ENCODE results near the gene BABAM2. TPM values are rescaled to one million over a fixed set of nuclear protein-coding genes. Genes with fewer than 3 reads are reported as not detected.

Gene BABAM2
- total RNA-seq, 1 experiment from 2014 or later, result 43.5 TPM

GRCh38 chr2:28178946-28179345 is 288.4 kb downstream of the BABAM2 start:
- no TSS peak for BruUV-seq (replicated peaks)
- peaks cover 17% of the 10 kb centered on the region for H3K9me3 Mint-ChIP-seq (ENCODE audit: low read depth, unreplicated experiment)
- H3K4me3 Mint-ChIP-seq (ENCODE audit: low read depth, unreplicated experiment), result no peak overlapping the region
- TF ChIP-seq, protein P1, sequence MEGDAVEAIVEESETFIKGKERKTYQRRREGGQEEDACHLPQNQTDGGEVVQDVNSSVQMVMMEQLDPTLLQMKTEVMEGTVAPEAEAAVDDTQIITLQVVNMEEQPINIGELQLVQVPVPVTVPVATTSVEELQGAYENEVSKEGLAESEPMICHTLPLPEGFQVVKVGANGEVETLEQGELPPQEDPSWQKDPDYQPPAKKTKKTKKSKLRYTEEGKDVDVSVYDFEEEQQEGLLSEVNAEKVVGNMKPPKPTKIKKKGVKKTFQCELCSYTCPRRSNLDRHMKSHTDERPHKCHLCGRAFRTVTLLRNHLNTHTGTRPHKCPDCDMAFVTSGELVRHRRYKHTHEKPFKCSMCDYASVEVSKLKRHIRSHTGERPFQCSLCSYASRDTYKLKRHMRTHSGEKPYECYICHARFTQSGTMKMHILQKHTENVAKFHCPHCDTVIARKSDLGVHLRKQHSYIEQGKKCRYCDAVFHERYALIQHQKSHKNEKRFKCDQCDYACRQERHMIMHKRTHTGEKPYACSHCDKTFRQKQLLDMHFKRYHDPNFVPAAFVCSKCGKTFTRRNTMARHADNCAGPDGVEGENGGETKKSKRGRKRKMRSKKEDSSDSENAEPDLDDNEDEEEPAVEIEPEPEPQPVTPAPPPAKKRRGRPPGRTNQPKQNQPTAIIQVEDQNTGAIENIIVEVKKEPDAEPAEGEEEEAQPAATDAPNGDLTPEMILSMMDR (IDR thresholded peaks at IDR 0.05; ENCODE audit: unreplicated experiment), result no peak
- no peaks in the 10 kb centered on the region for H3K36me3 Mint-ChIP-seq (ENCODE audit: insufficient read depth, unreplicated experiment)
- no peak for DNase-seq
- H3K27ac Mint-ChIP-seq (ENCODE audit: unreplicated experiment), result no peak overlapping the region
- H3K27me3 Mint-ChIP-seq (ENCODE audit: unreplicated experiment), result no peaks in the 10 kb centered on the region
- intact Hi-C loops (cut with micrococcal nuclease; ENCODE audit: unreplicated experiment), result no loop called here
- CTCF ChIA-PET, result interaction anchor here (0.6 to 0.7 kb wide), 2 partner anchors 217 to 380 kb away, joined by 3 read pairs; no protein-coding TSS in a partner anchor
- H3K4me1 Mint-ChIP-seq (ENCODE audit: low read depth, unreplicated experiment), result no peaks in the 10 kb centered on the region

- CTCF ChIA-PET, result interaction anchor here (0.6 to 0.7 kb wide), 2 partner anchors 51 to 385 kb away, joined by 3 to 5 read pairs; no protein-coding TSS in a partner anchor
- BruUV-seq (replicated peaks), result no TSS peak
- H3K9me3 Mint-ChIP-seq (ENCODE audit: low read depth, unreplicated experiment), result peaks cover 14% of the 10 kb centered on the region
- intact Hi-C loops (cut with micrococcal nuclease; ENCODE audit: unreplicated experiment), result no loop called here
- H3K36me3 Mint-ChIP-seq (ENCODE audit: insufficient read depth, unreplicated experiment), result no peaks in the 10 kb centered on the region
- TF ChIP-seq, protein P1 (IDR thresholded peaks at IDR 0.05; ENCODE audit: unreplicated experiment), result no peak
- no peak overlapping the region for H3K27ac Mint-ChIP-seq (ENCODE audit: unreplicated experiment)
- H3K4me3 Mint-ChIP-seq (ENCODE audit: low read depth, unreplicated experiment), result no peak overlapping the region
- H3K27me3 Mint-ChIP-seq (ENCODE audit: unreplicated experiment), result no peaks in the 10 kb centered on the region
- DNase-seq, result no peak
- no peaks in the 10 kb centered on the region for H3K4me1 Mint-ChIP-seq (ENCODE audit: low read depth, unreplicated experiment)
These were observed 291.3 kb downstream of the BABAM2 start for GRCh38 chr2:28181801-28182200.

- TF ChIP-seq, protein P1 (IDR thresholded peaks at IDR 0.05; ENCODE audit: unreplicated experiment), result no peak
- no peaks in the 10 kb centered on the region for H3K4me1 Mint-ChIP-seq (ENCODE audit: low read depth, unreplicated experiment)
These were observed 291.8 kb downstream of the BABAM2 start for GRCh38 chr2:28182348-28182747.

DNA sequence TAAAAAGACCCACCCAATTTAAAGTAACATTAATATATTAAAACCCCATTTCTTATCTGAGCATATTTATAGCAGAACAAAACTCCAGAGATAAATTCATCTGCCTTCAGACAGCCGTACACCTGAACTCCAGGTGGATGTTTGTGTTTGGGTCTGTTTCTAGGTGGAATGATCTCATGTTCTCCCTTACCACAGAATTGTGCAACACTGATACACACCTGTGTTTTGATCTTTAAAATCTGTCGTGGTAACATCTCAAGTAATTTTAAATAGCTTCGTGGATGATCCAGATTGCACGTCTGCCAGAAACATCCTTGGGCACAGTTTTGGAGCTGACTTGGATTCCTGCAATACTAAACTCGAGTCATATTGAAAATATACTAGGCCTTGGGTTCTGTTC is 294.6 kb downstream of the BABAM2 start:
- no peaks in the 10 kb centered on the region for H3K4me1 Mint-ChIP-seq (ENCODE audit: low read depth, unreplicated experiment)
- H3K36me3 Mint-ChIP-seq (ENCODE audit: insufficient read depth, unreplicated experiment), result no peaks in the 10 kb centered on the region
- H3K9me3 Mint-ChIP-seq (ENCODE audit: low read depth, unreplicated experiment), result peaks cover 4% of the 10 kb centered on the region
- no peak overlapping the region for H3K27ac Mint-ChIP-seq (ENCODE audit: unreplicated experiment)
- DNase-seq, result no peak
- TF ChIP-seq, protein P1 (IDR thresholded peaks at IDR 0.05; ENCODE audit: unreplicated experiment), result no peak
- no TSS peak for BruUV-seq (replicated peaks)
- no peak overlapping the region for H3K4me3 Mint-ChIP-seq (ENCODE audit: low read depth, unreplicated experiment)
- CTCF ChIA-PET, result no interaction called here
- H3K27me3 Mint-ChIP-seq (ENCODE audit: unreplicated experiment), result no peaks in the 10 kb centered on the region
- intact Hi-C loops (cut with micrococcal nuclease; ENCODE audit: unreplicated experiment), result no loop called here

More at GRCh38 chr2:28182348-28182747, 291.8 kb downstream of the BABAM2 start:
- DNase-seq, result no peak
- Mint-ChIP-seq H3K36me3 (ENCODE audit: insufficient read depth, unreplicated experiment) (no peaks in the 10 kb centered on the region), H3K27me3 (ENCODE audit: unreplicated experiment) (no peaks in the 10 kb centered on the region), H3K9me3 (ENCODE audit: low read depth, unreplicated experiment) (peaks cover 12% of the 10 kb centered on the region), H3K27ac (ENCODE audit: unreplicated experiment) (no peak overlapping the region), H3K4me3 (ENCODE audit: low read depth, unreplicated experiment) (no peak overlapping the region)
- intact Hi-C loops (cut with micrococcal nuclease; ENCODE audit: unreplicated experiment), result no loop called here
- no TSS peak for BruUV-seq (replicated peaks)
- CTCF ChIA-PET, result interaction anchor here (0.6 to 0.7 kb wide), 2 partner anchors 50 to 384 kb away, joined by 3 to 5 read pairs; no protein-coding TSS in a partner anchor
